Fibroblast of lung (primary cell): ENCODE results near the gene PGM5.

ENCODE experiments used
- CTCF ChIP-seq, 2 donors: IDR thresholded peaks in 1 of 2; conservative IDR thresholded peaks in 1 of 2; 1 replicate in 1 of 2; 2 replicates in 1 of 2; pipeline ENCODE4 v1.5.1; 2011 to 2012; ENCODE audit warnings: low read length in 2 of 2, control low read depth in 1 of 2, inconsistent platforms in 1 of 2, low read depth in 1 of 2, mild to moderate bottlenecking in 1 of 2
- EZH2 ChIP-seq: IDR thresholded peaks from 2 replicates; pipeline ENCODE4 v1.5.1; 2012; ENCODE audit warnings: low read length, control low read depth, mild to moderate bottlenecking; ENCODE audit errors: missing control alignments

DNA sequence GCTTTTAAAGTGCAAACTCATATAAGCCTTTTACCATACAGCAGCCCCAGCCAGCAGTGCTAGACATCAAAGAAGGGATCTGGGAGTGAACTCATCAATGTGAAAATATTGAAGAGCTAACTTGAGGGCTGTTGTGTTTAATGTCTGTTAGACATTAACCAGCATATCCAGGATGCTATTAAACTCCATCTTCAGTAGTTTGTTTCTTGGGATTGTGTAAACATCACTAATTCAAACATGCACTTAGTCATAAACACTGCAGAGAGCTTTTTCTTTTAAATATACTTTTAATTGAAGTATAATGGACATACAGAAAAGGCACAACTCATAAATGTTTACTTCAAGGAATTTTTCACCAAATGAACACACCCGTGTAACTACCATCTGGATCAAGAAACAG is 102.5 kb downstream of the PGM5 start:
- TF ChIP-seq CTCF (conservative IDR thresholded peaks at IDR 0.05 in 1 of 2, IDR thresholded peaks at IDR 0.05 in 1 of 2; ENCODE audit: low read depth in 1 of 2, low read length in 2 of 2), result no peak
- TF ChIP-seq EZH2, result no peak
